BE2C (cell line): ENCODE data around the gene GAS5.
A peak's percentile ranks its signal among the peaks of the same experiment; 100 is the strongest.

Source experiments
- DNase-seq: peaks from one replicate; pipeline ENCODE4 v3.0.0-alpha.2; 2020
- H3K27me3 ChIP-seq: fragments of 250-450 bp; sonication (Bioruptor Pico); 2 replicates; pipeline ENCODE4 v1.5.1; 2020; ENCODE audit warnings: mild to moderate bottlenecking
- H3K36me3 ChIP-seq: fragments of 250-450 bp; sonication (Bioruptor Pico); 2 replicates; pipeline ENCODE4 v1.5.1; 2020; ENCODE audit warnings: mild to moderate bottlenecking
- H3K4me1 ChIP-seq: fragments of 250-450 bp; sonication (Bioruptor Pico); 2 replicates; pipeline ENCODE4 v1.5.1; 2020
- H3K4me3 ChIP-seq: 2 replicates; pipeline ENCODE4 v1.5.1; 2011; ENCODE audit warnings: low read depth, low read length
- H3K9me3 ChIP-seq: fragments of 250-450 bp; sonication (Bioruptor Pico); 2 replicates; pipeline ENCODE4 v1.5.1; 2020
- CTCF ChIP-seq: IDR thresholded peaks from 2 replicates; pipeline ENCODE4 v1.5.1; 2012; ENCODE audit warnings: mild to moderate bottlenecking, low read depth, low read length

The GAS5 gene

GRCh38 chr1:173876732-173877131 lies 8.9 kb upstream of the GAS5 start:
- Histone ChIP-seq H3K9me3 (no peaks in the 10 kb centered on the region), H3K4me3 (no peak overlapping the region), H3K27me3 (no peaks in the 10 kb centered on the region; the same call in 1 of the 2 replicates), H3K4me1 (no peaks in the 10 kb centered on the region), H3K36me3 (peaks cover 5% of the 10 kb centered on the region)
- no peak for TF ChIP-seq CTCF
- DNase-seq = no peak

GRCh38 chr1:173871500-173871899 lies 3.7 kb upstream of the GAS5 start:
- Histone ChIP-seq H3K36me3 (peaks cover 12% of the 10 kb centered on the region), H3K4me3 (no peak overlapping the region), H3K9me3 (no peaks in the 10 kb centered on the region), H3K27me3 (no peaks in the 10 kb centered on the region), H3K4me1 (peaks cover 12% of the 10 kb centered on the region)
- peak; percentile 3; the same call in 1 of the 2 replicates for TF ChIP-seq CTCF
- no peak for DNase-seq

- Histone ChIP-seq H3K36me3 (peaks cover 16% of the 10 kb centered on the region), H3K27me3 (no peaks in the 10 kb centered on the region)
Measured at GRCh38 chr1:173871091-173871490, 3.3 kb upstream of the GAS5 start.

GRCh38 chr1:173870252-173871075 lies 2.7 kb upstream of the GAS5 start:
- DNase-seq = peak; percentile 31
- peaks cover 22% of the 10 kb centered on the region for H3K36me3 ChIP-seq

More at GRCh38 chr1:173871091-173871490, 3.3 kb upstream of the GAS5 start:
- no peak for TF ChIP-seq CTCF
- H3K4me3 ChIP-seq = no peak overlapping the region
- no peak for DNase-seq
- peaks cover 12% of the 10 kb centered on the region for H3K4me1 ChIP-seq
- H3K9me3 ChIP-seq = no peaks in the 10 kb centered on the region

GRCh38 chr1:173869021-173869359 lies 1.2 kb upstream of the GAS5 start:
- peaks cover 37% of the 10 kb centered on the region for H3K36me3 ChIP-seq
- H3K9me3 ChIP-seq = no peaks in the 10 kb centered on the region
- peak overlapping the region; percentile 95 for H3K4me3 ChIP-seq
- H3K4me1 ChIP-seq = peaks cover 12% of the 10 kb centered on the region
- no peaks in the 10 kb centered on the region for H3K27me3 ChIP-seq
- no peak for DNase-seq
- no peak for TF ChIP-seq CTCF

More at GRCh38 chr1:173870252-173871075, 2.7 kb upstream of the GAS5 start:
- no peak for TF ChIP-seq CTCF
- no peaks in the 10 kb centered on the region for H3K9me3 ChIP-seq
- no peaks in the 10 kb centered on the region for H3K27me3 ChIP-seq
- peaks cover 12% of the 10 kb centered on the region for H3K4me1 ChIP-seq
- H3K4me3 ChIP-seq = peak overlapping the region; percentile 95
